Activated gamma-delta T cell treated with anti-CD3 and anti-CD28 coated beads, Interleukin-2, amount 50 U/mL, for 16 hours (primary cell): ENCODE measurements around the gene KSR1.

Experiments
- DNase-seq: peaks from one replicate; pipeline ENCODE4 v3.0.0-alpha.2; 2020; ENCODE audit warnings: low read depth

KSR1 gene

DNA sequence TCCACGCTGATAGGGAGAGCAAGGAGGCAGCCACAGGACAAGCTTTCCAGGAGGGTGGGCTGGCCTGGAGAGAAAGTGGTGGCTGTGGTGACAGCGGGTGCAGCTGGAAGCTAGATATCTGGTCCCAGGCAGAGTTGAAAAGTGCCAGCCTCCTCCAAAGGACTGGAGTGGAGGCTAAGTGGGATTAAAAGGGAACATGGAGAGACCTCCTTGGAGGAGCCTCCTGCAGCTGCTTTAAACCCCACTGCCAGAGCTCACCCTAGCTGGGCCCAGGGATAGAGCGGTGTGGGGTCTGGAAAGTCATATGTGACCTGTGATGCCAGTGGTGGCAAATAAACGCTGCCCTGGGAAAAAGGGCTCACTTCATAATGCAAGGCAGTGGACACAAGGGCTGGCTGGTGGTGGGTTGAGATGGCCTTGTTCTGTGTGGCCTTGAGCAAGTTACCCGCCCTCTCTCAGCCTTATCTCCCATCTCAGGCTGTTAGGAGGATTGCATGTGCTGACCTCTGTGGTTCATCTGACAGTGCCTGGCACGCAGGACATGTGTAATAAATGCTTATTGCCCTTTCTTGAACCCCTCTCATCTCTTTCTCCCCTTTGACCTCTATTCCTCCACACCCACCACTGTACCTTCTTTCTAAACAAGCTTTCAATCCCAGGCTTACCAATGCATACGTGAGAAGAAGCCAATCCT lies 113.8 kb downstream of the KSR1 start:
- no peak for DNase-seq

DNA sequence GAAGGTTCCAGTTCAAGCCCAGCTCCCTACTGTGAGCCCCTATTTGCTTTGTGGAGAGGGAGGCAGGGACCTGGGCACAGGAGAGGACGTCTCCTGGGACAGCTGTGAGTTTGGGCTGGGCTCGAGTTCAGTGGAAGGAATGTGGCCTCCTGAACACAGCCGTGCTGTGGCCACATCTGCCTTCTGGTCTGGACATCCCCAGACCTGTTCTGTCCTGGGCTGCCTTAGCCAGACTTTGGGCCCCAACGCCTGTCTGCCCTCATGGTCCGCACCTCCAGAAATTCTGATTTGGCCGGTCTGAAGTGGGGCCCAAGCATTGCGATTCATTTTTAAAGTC lies 114.3 kb downstream of the KSR1 start:
- DNase-seq, result no peak

DNA sequence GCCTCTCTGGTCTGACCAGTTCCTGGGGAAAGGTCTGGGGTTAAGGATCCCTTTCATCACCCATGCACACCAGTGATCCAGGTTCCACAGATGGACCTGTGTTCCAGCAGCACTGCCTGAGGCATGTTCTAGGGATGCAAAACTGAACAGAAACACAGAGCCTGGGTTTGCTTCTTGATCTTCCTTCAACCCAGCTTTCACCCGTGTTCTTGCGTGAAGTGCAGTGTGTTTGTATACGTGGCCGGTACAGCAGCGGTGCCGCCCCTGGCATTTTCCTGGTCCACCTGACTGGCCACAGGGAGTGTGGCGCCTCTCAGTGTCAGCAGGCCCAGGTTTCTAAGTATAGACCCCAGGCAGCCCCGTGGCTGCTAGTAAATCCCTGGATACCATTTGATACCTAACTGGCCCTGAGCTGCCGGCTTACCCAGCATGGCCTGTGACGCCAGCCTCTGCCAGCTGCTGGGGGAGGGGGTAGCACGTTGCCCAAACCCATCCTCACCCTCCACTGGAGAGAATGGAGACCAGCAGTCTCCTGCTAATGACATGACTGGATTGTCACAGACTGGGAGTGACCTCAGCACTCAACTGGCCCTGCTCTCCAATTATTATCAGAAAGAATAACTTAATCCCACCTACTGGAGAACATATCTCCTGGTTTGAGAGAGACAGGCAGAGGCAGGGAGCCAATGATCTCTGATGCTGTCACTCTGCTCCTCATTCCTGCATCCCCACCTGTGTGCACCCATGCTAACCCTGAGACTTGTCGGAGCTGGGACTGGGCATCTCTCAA lies 115.5 kb downstream of the KSR1 start:
- no peak for DNase-seq

DNA sequence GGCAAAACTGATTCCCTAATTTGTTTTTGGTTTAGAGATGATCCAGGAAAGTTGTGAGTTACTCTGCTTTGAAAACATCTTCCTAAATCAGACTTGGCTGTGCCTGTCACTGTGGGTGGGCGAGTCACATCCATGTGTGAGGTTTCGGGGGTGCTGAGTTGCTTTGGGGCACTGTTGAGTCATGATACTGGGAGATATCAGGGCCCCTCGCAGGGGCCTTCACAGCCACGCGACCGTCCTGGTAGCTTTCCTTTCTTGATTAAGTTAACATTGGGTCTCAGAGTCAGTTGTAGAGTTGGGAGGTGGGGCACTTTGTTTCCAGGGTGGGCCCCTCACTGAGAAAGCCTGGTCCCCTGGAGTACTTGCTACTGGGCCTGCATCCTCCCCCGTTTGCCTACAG lies 116.4 kb downstream of the KSR1 start:
- peak; percentile 9 for DNase-seq

DNA sequence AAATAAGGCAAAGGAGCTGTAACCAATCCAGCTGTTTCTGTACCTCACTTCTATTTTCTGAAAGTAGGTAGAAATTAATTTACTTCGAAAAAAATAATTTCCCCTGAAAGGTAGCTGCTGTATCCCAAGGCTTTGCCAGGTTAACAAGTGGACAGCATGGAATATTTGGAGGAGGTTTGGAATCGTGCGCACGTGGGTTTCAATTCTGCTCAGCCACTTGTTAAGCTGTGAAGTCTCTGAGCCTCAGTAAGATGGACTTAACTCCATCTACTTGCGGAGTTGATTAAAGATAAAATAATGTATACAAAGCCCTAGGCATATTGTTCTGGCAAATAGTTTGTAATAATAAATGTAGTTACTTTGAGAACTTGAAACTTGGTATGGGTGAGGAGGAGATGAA lies 117.3 kb downstream of the KSR1 start:
- no peak for DNase-seq

DNA sequence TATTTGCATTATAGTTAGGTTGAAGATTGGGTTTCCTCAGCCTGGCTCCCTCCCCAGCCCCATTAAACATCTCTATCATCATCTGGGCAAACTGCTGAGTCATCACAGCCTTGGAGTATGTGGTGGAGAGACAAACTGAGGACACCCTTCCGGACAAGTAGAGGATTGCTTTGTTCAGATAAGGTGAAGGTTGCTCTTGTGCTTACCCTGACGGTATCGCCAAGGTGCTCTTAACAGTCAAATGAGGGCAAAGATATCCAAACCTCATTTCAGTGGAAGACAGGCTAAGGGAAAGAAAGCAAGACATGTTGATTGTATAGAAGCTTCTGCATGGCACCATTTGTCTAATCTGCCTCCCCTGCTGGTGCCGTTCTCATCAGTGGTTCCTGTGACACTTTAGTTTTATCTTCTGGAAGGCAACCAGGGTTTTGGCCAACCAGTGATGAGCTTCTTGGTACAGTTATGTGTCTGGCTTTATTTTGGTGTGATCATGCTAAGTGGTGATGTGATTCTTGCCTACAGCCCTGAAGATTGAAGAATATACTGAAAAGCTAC lies 117.8 kb downstream of the KSR1 start:
- DNase-seq, result no peak

DNA sequence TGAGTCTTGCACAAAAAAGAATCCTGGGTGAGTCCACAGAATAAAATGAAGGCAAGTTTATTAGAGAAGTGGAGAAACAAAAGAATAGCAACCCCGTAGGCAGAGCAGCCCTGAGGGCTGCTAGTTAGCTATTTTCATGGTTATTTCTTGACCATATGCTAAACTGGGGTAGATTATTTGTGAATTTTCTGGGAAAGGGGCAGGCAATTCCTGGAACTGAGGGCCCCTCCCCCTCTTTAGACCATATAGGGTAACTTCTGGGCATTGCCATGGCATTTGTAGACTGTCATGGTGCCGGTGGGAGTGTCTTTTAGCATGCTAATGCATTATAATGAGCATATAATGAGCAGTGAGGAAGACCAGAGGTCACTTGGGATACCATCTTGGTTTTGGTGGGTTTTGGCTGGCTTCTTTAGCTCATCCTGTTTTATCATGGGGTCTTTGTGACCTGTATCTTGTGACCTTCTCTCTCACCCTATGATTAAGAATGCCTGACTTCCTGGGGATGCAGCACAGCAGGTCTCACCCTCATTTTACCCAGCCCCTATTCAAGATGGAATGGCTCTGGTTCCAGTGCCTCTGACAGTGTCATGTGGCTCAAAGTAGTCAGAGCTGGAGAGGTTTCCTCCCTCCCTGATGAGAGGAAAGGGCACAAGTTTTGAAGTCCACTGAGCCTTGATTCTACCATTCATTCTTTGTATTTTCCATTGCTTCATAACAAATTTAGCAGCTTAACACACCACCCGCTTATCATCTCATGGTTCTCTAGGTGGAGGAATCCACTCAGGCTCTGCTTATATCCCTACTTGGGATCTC lies 119.1 kb downstream of the KSR1 start:
- no peak for DNase-seq

DNA sequence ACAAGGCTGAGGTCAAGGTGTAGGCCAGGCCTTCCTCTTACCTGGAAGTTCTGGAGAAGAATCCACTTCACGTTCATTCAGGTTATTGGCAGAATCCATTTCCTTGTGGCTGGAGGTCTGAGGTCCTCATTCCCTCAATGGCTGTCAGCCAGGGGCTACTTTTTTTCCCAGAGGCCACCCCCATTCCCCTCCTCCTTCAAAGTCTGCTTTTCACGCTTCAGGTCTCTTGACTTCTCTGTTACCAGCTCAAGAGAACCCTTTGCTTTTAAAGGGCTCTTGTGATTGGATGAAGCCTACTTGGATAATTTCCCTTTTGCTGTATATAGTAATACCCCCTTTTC lies 119.6 kb downstream of the KSR1 start:
- DNase-seq, result no peak

DNA sequence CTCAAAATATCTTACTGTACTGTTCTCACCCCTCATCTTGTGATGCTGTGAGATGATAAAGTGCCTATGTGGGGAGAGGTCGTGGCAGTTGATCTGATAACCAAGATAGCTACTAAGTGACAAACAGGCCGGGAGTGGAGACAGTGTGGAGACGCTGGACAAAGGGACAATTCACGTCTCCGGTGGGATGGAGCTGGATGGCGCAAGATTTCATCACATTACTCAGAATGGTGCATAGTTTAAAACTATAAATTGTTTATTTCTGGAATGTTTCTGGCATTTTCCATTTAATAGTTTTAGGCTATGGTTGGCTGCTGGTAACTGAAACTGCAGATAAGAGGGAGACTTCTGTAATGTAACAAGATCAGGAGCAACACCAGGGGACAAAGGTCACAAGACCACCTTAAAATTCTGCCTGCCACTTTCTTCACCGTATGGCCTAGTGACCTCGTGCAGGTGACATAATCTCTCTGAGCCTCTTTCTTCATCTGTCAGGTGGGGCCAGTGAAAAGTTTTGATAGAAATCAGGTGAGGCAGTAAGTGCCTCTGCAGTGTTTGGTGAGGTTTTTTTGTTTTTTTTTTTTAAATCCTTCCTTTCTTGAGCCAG lies 120.3 kb downstream of the KSR1 start:
- DNase-seq, result no peak

DNA sequence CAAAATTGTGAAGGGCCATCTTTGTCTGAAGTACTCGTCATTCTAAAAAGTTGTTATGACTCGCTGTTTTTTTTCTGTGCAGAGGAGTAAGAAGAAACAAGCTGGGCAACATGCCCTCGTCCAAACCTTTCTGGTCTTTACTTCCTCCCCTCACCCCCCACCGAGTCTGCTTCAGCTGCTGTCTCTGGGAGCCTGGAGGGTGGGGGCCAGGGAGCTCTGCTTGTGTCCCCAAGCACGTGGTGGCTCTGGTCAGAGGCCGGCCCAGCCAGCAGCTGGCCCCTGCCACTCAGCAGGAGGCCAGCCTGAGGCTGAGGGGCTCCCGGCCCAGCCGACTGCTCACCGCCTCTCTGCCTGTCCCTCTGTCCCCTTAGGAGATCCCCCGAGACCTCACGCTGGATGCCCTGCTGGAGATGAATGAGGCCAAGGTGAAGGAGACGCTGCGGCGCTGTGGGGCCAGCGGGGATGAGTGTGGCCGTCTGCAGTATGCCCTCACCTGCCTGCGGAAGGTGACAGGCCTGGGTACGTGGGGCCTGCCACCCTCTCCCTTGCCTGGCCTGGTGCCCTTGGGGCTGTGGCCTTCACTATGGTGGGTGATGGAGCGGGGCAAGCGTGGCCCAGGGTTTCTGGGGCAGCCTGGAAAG lies 121.0 kb downstream of the KSR1 start:
- DNase-seq, result no peak

DNA sequence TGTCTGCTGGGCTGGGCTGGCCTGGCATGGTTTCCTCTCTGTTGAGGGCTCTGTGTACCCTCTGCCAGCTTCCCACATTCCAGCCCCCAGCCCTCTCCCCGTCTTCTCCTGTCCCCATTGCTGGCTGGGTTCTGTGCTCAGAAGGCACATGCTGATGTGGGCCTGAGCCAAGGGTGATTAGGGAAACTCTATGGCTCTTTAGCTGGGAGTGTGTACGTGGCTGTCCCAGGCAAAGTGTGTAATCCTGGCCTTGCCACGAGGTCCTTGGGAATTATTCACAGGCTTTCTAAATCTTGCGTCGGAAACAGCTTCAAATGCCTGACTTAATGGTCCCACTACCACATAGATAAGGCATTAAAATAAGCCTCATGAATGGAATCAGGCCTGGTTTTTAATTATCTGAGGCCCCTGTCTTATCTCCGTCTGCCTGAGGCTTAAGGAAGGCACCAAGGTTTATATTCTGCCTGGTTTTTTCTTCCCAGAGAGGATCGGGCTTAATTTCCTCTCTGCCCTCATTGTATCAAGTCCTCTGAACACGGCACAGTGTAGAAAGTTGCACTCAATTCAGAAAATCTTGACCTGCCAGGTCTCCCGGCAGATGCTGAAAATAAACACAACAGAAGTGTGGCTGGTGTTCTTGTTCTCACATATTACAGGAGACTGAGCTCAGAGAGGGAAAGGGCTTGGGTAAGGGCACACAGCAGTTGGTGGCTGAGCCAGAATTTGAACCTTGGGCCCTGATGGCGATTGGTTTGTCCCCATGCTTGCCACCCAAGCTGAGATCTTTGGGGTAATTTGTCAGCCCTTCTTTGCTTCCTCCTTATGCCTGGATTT lies 121.9 kb downstream of the KSR1 start:
- no peak for DNase-seq

DNA sequence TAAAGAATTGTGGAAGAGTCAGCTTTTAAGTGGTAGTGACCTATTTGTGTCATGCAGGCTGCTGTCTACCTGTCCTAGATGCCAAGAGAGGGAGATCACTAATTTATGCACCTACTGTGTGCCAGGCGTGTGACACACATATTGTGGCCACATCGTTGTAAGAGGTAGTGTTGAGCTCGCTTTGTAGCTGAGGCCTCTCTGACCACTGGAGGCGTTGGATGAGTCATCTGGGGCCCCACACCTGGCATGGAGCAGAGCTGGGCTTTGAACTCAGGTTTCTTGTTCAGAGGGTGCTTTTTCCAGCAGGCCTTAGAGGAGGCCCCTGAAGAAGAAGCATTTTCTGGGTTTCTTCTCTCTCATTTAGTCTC lies 122.5 kb downstream of the KSR1 start:
- DNase-seq, result no peak

DNA sequence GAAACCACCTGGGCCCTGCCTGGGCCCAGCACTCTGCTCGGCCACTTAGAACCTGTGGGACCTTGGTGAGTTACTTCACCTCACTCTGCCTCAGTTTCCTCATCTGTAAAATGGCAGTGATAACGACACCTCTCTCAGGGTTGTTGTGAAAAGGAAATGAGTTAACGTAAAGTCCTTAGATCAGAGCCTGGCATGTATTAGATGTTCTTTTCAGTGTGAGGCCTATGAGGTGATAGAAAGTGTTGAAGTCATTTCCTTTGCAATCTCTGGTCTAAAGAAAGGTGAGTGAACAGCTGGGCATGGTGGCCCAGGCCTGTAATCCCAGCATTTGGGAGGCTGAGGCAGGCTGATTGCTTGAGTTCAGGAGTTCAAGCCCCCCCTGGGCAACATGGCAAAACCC lies 123.1 kb downstream of the KSR1 start:
- DNase-seq, result no peak

DNA sequence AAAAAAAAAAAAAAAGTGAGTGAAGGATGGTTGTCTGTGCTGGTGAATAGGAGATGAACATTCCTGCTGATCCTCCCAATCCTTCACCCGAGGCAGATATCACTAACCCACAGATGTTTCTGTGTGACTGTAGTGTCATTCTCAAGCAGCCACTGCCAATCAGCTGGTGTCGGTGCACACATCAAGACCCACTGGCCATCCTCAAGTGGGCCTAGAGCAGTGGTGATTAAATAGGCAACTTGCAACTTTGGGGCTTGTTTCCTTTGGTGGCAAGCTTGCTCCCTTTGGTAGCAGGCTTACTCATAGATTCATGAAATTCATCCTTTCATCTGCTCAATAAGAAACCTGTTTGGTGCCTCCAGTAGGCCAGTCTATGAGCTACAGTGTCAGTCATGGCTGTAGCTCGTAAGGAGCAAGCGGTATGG lies 123.7 kb downstream of the KSR1 start:
- DNase-seq, result no peak

DNA sequence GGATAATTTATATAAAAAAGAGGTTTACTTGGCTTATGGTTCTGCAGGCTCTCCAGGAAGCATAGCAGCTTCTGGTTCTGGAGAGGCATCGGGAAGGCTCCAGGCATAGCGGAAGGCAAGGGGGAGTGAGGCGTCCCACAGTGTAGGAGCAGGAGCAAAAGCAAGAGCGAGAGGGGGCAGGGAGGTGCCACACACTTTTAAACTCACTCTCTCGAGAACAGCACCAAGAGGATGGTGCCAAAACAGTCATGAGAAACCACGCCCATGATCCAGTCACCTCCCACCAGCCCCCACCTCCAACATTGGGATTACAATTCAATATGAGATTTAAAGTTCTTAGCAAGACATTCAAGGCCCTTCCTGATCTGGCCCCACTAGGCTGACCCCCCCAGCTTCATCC lies 124.8 kb downstream of the KSR1 start:
- DNase-seq, result no peak

DNA sequence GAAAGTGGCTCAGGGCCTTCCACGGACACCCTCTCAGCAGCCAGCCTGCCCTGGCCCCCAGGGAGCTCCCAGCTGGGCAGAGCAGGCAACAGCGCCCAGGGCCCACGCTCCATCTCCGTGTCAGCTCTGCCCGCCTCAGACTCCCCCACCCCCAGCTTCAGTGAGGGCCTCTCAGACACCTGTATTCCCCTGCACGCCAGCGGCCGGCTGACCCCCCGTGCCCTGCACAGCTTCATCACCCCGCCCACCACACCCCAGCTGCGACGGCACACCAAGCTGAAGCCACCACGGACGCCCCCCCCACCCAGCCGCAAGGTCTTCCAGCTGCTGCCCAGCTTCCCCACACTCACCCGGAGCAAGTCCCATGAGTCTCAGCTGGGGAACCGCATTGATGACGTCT lies 126.4 kb downstream of the KSR1 start:
- DNase-seq, result no peak

DNA sequence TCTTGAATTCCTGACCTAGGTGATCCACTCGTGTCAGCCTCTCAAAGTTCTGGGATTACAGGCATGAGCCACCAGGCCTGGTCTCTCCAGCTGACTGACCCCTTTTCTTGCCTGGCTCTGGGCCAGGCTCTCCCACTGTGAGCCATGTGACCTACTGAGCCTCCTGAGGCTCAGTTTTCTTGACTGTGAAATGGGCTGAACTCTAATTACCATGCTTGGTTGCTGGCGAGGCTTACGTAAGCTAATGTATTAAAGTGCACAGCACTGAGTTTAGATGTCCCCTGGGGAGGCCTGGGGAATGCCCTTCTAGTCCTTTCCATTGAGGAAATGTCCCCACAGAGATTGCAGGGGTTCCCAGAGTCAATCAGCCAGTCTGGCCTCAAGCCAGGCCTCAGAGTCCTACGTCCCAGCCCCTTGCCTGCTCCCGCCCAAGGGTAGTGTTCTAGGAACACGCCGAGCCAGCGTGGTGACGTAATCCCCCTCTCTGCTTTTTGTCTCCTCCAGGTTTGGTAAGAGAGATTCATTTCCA lies 129.0 kb downstream of the KSR1 start:
- DNase-seq, result no peak

DNA sequence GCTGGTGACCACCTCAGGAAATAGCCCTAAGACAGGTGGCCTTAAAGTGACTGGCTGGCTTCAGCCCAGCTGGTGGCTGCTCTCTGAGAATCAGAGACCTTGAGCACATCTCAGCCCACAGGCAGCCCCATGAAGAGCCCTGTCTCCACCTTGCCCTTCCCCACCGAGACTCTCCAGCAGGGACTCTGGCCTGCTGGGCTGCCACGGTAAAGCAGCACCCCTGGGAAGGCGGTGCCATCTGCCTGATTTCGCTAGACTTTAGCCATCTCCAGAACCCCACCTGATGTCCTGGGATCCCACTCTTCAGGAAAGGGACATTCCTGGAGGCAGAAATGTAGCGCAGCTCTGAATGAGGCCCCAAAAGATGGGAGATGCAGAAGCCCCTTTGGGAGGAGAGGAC lies 129.5 kb downstream of the KSR1 start:
- no peak for DNase-seq

DNA sequence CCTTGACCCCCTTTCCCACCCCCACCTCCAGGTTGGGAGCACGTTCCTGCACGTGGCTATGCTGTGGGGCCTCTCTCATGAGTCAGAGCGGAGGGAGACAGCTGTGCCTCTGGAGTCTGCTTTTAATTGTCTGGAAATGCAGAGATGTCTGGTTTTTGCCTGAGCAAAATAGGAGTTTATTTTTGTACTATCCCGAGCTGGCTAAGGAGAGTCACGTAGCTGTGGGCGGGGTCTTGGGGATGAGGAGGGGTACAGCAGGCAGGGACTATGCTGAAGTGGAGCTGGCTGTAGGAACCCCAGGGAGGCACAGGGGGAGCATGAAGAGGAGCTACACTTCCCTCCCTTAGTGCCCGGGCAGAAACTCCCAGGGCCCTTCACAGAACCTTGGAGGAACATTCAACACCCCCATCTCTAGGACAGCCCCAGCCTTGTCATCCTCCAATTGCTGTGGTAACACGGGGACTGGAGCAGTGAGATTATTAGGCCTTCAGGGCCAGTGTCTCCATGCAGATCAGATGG lies 130.0 kb downstream of the KSR1 start:
- DNase-seq, result no peak

DNA sequence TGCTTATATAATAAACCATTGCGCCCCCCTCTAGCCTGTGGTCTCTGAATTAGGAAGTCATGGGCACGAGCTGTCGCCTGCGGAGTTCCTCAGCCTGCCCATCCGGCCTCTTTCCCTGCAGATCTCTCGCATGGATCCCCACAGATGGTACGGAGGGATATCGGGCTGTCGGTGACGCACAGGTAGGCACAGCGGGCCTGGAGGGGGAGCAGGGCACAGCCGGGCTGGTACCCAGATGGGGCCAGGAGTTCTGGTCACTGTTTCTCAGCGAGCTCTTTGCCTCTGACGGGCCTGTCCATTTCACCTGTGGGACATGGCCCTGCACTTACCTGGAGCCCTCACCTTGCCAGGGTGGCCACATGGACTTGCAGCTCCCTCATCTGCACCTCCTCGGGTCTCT lies 132.1 kb downstream of the KSR1 start:
- DNase-seq, result no peak

DNA sequence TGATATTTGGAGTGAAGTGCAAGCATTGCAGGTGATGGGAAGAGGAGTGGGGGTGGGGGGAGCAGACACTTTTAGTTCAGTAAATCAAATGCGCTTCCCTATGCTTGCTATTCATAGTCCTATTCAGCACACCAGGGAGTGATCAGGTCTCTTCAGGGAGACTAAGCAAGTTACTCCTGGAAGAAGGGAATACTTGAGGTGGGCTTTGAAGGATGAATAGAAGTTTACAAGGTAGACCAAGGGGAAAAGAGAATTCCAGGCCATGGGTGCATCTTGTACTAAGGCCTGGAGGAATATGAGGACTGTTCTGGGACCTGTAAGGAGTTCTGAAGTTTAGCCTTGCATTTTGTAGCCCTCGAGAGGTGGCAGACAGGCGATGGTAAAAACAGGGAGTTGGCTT lies 134.6 kb downstream of the KSR1 start:
- no peak for DNase-seq
